GM10248 (cell line): Measurements from ENCODE around the gene CERS6.

Experiments
- CTCF ChIA-PET: fragments of 300-600 bp; sonication (Branson Sonifier 250); formaldehyde crosslinking; extraction: SDS; loops from one replicate; lab custom pipeline; 2021; ENCODE audit warnings: antibody characterized with exemption; lab: Yijun Ruan, JAX
- POLR2A ChIA-PET: fragments of 350-650 bp; sonication (Branson Sonifier 250); formaldehyde crosslinking; extraction: SDS; loops from one replicate; lab custom pipeline; 2020; ENCODE audit warnings: antibody characterized with exemption; lab: Yijun Ruan, JAX
- DNase-seq: peaks from one replicate; pipeline ENCODE4 v3.0.0; 2012; ENCODE audit errors: extremely low spot score
- TF ChIP-seq, protein P1 (sequence below): IDR thresholded peaks from 2 replicates; pipeline ENCODE4 v1.5.1; 2012; ENCODE audit warnings: mild to moderate bottlenecking, low read depth; ENCODE audit errors: extremely low read depth, missing control alignments, control extremely low read depth

The CERS6 gene

DNA sequence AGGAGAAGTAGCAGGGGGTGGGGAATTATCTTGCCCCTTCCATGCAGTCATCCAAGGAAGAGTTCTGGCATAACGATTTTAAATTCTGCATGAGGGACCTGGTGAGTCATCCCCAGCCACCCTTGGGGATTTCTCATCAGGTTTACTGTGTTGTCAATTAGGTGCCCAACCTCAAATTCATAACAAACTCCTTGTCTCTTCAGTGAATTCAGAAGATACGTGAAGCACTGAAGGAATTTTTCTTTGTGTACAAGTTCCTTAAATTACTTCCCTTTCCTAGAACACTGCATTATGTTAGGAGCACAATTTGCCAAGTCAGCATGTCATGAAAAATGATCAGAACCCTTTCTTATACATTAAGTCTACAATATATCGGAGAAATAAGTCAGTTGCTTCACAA lies 275.5 kb downstream of the CERS6 start:
- TF ChIP-seq, protein P1, sequence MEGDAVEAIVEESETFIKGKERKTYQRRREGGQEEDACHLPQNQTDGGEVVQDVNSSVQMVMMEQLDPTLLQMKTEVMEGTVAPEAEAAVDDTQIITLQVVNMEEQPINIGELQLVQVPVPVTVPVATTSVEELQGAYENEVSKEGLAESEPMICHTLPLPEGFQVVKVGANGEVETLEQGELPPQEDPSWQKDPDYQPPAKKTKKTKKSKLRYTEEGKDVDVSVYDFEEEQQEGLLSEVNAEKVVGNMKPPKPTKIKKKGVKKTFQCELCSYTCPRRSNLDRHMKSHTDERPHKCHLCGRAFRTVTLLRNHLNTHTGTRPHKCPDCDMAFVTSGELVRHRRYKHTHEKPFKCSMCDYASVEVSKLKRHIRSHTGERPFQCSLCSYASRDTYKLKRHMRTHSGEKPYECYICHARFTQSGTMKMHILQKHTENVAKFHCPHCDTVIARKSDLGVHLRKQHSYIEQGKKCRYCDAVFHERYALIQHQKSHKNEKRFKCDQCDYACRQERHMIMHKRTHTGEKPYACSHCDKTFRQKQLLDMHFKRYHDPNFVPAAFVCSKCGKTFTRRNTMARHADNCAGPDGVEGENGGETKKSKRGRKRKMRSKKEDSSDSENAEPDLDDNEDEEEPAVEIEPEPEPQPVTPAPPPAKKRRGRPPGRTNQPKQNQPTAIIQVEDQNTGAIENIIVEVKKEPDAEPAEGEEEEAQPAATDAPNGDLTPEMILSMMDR: no peak
- ChIA-PET CTCF (interaction anchor here (0.9 kb wide), 1 partner anchor 26 kb away, joined by 3 read pairs; no protein-coding TSS in a partner anchor), POLR2A (no interaction called here)
- no peak for DNase-seq

DNA sequence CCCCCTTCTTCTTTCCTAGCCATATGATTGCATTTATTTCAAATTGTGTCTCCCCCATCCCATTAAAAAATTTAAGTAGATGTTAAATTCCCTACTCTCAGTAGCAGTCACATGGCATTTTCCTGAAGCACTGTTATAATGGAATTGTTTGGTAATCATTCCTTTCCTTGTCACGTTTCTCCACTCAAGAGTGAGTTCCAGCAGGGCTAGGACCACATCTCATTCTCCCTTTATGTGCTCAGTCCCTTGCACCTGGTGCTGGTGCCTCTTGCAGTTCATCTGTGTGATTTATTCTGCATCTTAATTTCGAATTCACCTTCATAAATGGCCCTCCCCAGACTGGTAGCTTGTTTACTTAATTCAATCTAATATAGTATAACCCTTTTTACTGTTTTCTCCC lies 276.0 kb downstream of the CERS6 start:
- ChIA-PET CTCF (interaction anchor here (0.9 kb wide), 1 partner anchor 26 kb away, joined by 3 read pairs; no protein-coding TSS in a partner anchor), POLR2A (no interaction called here)
- TF ChIP-seq, protein P1: no peak
- no peak for DNase-seq

GRCh38 chr2:168732506-168732905 lies 276.4 kb downstream of the CERS6 start:
- TF ChIP-seq, protein P1: no peak
- DNase-seq: no peak
- ChIA-PET CTCF (no interaction called here), POLR2A (no interaction called here)

GRCh38 chr2:168734199-168734760 lies 278.2 kb downstream of the CERS6 start:
- DNase-seq: no peak
- TF ChIP-seq, protein P1: no peak
- CTCF ChIA-PET: interaction anchor here (0.7 to 1.6 kb wide), 2 partner anchors 10 to 28 kb away, joined by 3 read pairs; no protein-coding TSS in a partner anchor
- POLR2A ChIA-PET: no interaction called here

- no peak for DNase-seq
- TF ChIP-seq, protein P1: no peak
- CTCF ChIA-PET: interaction anchor here (1.0 to 1.1 kb wide), 2 partner anchors 20 to 388 kb away, joined by 3 read pairs; no protein-coding TSS in a partner anchor
- POLR2A ChIA-PET: no interaction called here
Measured at GRCh38 chr2:168736649-168737445, 280.8 kb downstream of the CERS6 start.

DNA sequence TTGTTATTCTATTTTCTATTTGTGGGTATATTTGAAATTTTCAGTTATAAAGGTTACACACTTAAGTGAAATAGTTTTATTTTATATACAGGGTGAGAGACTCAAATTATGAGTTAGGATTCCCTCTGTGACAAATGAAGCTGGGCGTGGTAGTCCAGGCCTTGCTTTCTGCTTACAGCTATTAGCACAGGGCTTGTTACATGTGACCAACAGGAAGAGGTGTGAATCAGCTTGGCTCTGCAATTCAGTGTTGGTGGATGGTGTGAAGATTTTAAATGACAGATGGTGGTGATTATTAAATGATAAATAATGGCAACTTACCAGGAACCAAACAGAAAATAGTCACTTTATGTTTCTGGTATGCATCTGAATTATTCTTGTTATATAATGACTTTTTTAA lies 282.0 kb downstream of the CERS6 start:
- ChIA-PET CTCF (interaction anchor here (0.8 to 1.1 kb wide), 4 partner anchors 14 to 390 kb away, joined by 3 to 4 read pairs (median 3); no protein-coding TSS in a partner anchor), POLR2A (no interaction called here)
- no peak for DNase-seq
- TF ChIP-seq, protein P1: no peak
